ENCODE measurements around the gene KRT6A.

- TF ChIP-seq POLR2A (IDR thresholded peaks at IDR 0.05; ENCODE audit: low read depth, low read length) = no peak
- no peak for TF ChIP-seq EZH2 (IDR thresholded peaks at IDR 0.05; ENCODE audit: borderline replicate concordance, control insufficient read depth, low read depth, low read length)
- TF ChIP-seq BHLHE40 (IDR thresholded peaks at IDR 0.05; ENCODE audit: borderline replicate concordance in 1 of 2, low read depth in 2 of 2, low read length in 1 of 2) = no peak
- no peak for TF ChIP-seq ZBTB11 (CRISPR knock-in tag; IDR thresholded peaks at IDR 0.05)
- TF ChIP-seq CTCF (IDR thresholded peaks at IDR 0.05 in 2 of 3, conservative IDR thresholded peaks at IDR 0.05 in 1 of 3; ENCODE audit: control insufficient read depth in 2 of 3, extremely low read depth in 1 of 3, insufficient read depth in 1 of 3, low read depth in 3 of 3, low read length in 3 of 3) = no peak
- TF ChIP-seq MXI1 (IDR thresholded peaks at IDR 0.05; ENCODE audit: low read depth, low read length) = no peak
- TF ChIP-seq LARP7 (IDR thresholded peaks at IDR 0.05) = no peak
These were observed 53.2 kb downstream of the KRT6A start for GRCh38 chr12:52439845-52440244.

Measured in GM12878 (cell line).